ENCODE data around the gene CFAP157. TPM values are rescaled to one million over a fixed set of nuclear protein-coding genes. Genes with fewer than 3 reads are reported as not detected.

The CFAP157 gene
- total RNA-seq, 2 donors from 2014 or later = 0.20 to 0.44 TPM

- H3K4me1 Mint-ChIP-seq = peaks cover 2% of the 10 kb centered on the region
Measured at GRCh38 chr9:127738666-127739065, 31.9 kb downstream of the CFAP157 start.

GRCh38 chr9:127739614-127740330 lies 33.0 kb downstream of the CFAP157 start:
- H3K27ac Mint-ChIP-seq = no peak overlapping the region
- no peaks in the 10 kb centered on the region for H3K9me3 Mint-ChIP-seq
- H3K27me3 ChIP-seq (ENCODE audit: control insufficient read depth, insufficient read depth, low read length, poor library complexity, severe bottlenecking) = peaks cover 10% of the 10 kb centered on the region
- no peak for TF ChIP-seq CTCF (conservative IDR thresholded peaks at IDR 0.05)
- no peaks in the 10 kb centered on the region for H3K4me1 ChIP-seq (ENCODE audit: control insufficient read depth, insufficient read depth, low read length)
- no peak for DNase-seq
- H3K9ac ChIP-seq (ENCODE audit: extremely low read depth, low read length, poor library complexity, severe bottlenecking) = no peak overlapping the region
- no peak overlapping the region for H3K27ac ChIP-seq (ENCODE audit: low read depth, low read length)
- no peak overlapping the region for H3K4me3 Mint-ChIP-seq
- peaks cover 8% of the 10 kb centered on the region for H3K27me3 Mint-ChIP-seq (ENCODE audit: insufficient read depth)
- no peaks in the 10 kb centered on the region for H3K36me3 ChIP-seq (ENCODE audit: control insufficient read depth, insufficient read depth, low read length)
- peaks cover 2% of the 10 kb centered on the region for H3K4me1 Mint-ChIP-seq
- H3K9me3 ChIP-seq (ENCODE audit: control insufficient read depth, low read length) = no peaks in the 10 kb centered on the region
- no peak overlapping the region for H3K4me3 ChIP-seq (ENCODE audit: low read length)
- H3K36me3 Mint-ChIP-seq (ENCODE audit: low read depth) = no peaks in the 10 kb centered on the region
- WGBS, 2 experiments (ENCODE audit: insufficient coverage in 1 of 2, insufficient read length in 1 of 2) = 88 to 96% methylated on average over 11 to 19 of the region's 19 CpGs

More at GRCh38 chr9:127738666-127739065, 31.9 kb downstream of the CFAP157 start:
- WGBS, 2 experiments (ENCODE audit: insufficient coverage in 1 of 2, insufficient read length in 1 of 2) = 91 to 93% methylated on average over 11 to 13 of the region's 13 CpGs
- TF ChIP-seq CTCF (conservative IDR thresholded peaks at IDR 0.05) = no peak
- no peak for DNase-seq
- Histone ChIP-seq H3K27me3 (ENCODE audit: control insufficient read depth, insufficient read depth, low read length, poor library complexity, severe bottlenecking) (peaks cover 10% of the 10 kb centered on the region), H3K36me3 (ENCODE audit: control insufficient read depth, insufficient read depth, low read length) (no peaks in the 10 kb centered on the region), H3K9ac (ENCODE audit: extremely low read depth, low read length, poor library complexity, severe bottlenecking) (no peak overlapping the region), H3K9me3 (ENCODE audit: control insufficient read depth, low read length) (no peaks in the 10 kb centered on the region), H3K4me3 (ENCODE audit: low read length) (no peak overlapping the region), H3K27ac (ENCODE audit: low read depth, low read length) (no peak overlapping the region), H3K4me1 (ENCODE audit: control insufficient read depth, insufficient read depth, low read length) (no peaks in the 10 kb centered on the region)
- no peaks in the 10 kb centered on the region for H3K36me3 Mint-ChIP-seq (ENCODE audit: low read depth)
- peaks cover 8% of the 10 kb centered on the region for H3K27me3 Mint-ChIP-seq (ENCODE audit: insufficient read depth)
- no peak overlapping the region for H3K4me3 Mint-ChIP-seq
- no peak overlapping the region for H3K27ac Mint-ChIP-seq
- no peaks in the 10 kb centered on the region for H3K9me3 Mint-ChIP-seq

GRCh38 chr9:127741831-127742434 lies 35.1 kb downstream of the CFAP157 start:
- peak; percentile 99 for DNase-seq
- peak overlapping the region; percentile 47 for H3K9ac ChIP-seq (ENCODE audit: extremely low read depth, low read length, poor library complexity, severe bottlenecking)
- H3K4me1 ChIP-seq (ENCODE audit: control insufficient read depth, insufficient read depth, low read length) = no peaks in the 10 kb centered on the region
- peak overlapping the region; percentile 68 for H3K4me3 Mint-ChIP-seq
- H3K27me3 Mint-ChIP-seq (ENCODE audit: insufficient read depth) = peaks cover 8% of the 10 kb centered on the region
- no peaks in the 10 kb centered on the region for H3K9me3 ChIP-seq (ENCODE audit: control insufficient read depth, low read length)
- peak overlapping the region; percentile 81 for H3K4me3 ChIP-seq (ENCODE audit: low read length)
- H3K9me3 Mint-ChIP-seq = no peaks in the 10 kb centered on the region
- H3K27ac ChIP-seq (ENCODE audit: low read depth, low read length) = peak overlapping the region; percentile 70
- H3K36me3 Mint-ChIP-seq (ENCODE audit: low read depth) = no peaks in the 10 kb centered on the region
- H3K36me3 ChIP-seq (ENCODE audit: control insufficient read depth, insufficient read depth, low read length) = no peaks in the 10 kb centered on the region
- H3K27ac Mint-ChIP-seq = peak overlapping the region; percentile 91
- H3K4me1 Mint-ChIP-seq = peaks cover 2% of the 10 kb centered on the region
- no peak for TF ChIP-seq CTCF (conservative IDR thresholded peaks at IDR 0.05)
- 7 to 9% methylated on average over 22 to 38 of the region's 38 CpGs for WGBS, 2 experiments (ENCODE audit: insufficient coverage in 1 of 2, insufficient read length in 1 of 2)
- peaks cover 10% of the 10 kb centered on the region for H3K27me3 ChIP-seq (ENCODE audit: control insufficient read depth, insufficient read depth, low read length, poor library complexity, severe bottlenecking)
